HepG2 (cell line): ENCODE results near the gene PDLIM5. TPM values are rescaled to one million over a fixed set of nuclear protein-coding genes. Genes with fewer than 3 reads are reported as not detected.

Source experiments
- ATAC-seq: fragments of 200-7000 bp; cut with Tn5 transposase; 3 replicates; pipeline ENCODE4 v1.9.1; 2020; ENCODE audit warnings: mild to moderate bottlenecking, moderate library complexity
- BruUV-seq: library from RNA; stranded (reverse); fragments of 400-500 nt; replicated peaks from 2 replicates; lab custom pipeline; 2021; lab: Mats Ljungman, UMichigan
- CTCF ChIA-PET: fragments of 300-600 bp; formaldehyde crosslinking; extraction: SDS; loops from one replicate; lab custom pipeline; 2021; ENCODE audit warnings: low total read pairs, inconsistent platforms, low intra/inter-chr PET ratio; lab: Yijun Ruan, JAX
- POLR2A ChIA-PET: fragments of 350-600 bp; sonication (Branson Sonifier 250); formaldehyde crosslinking; loops from one replicate; lab custom pipeline; 2020; ENCODE audit warnings: antibody characterized with exemption, inconsistent platforms; lab: Yijun Ruan, JAX
- DNase-seq: peaks from one replicate; pipeline ENCODE4 v3.0.0-alpha.2; 2015; ENCODE audit warnings: low spot score
- FAIRE-seq: peaks from 3 replicates; lab custom pipeline; 2011; peaks lifted over from hg19 to GRCh38; lab: Jason Lieb, UNC
- H2AFZ ChIP-seq: one replicate; pipeline ENCODE4 v1.6.1; 2011; ENCODE audit warnings: low read length, inconsistent platforms
- H3K27ac ChIP-seq: fragments of 300-600 bp; 3 replicates; pipeline ENCODE4 v1.8.0; 2011; ENCODE audit warnings: mixed run types, mild to moderate bottlenecking, mixed read lengths, low read length, inconsistent platforms; ENCODE audit not compliant: insufficient read depth; ENCODE audit errors: extremely low read length
- H3K27me3 ChIP-seq, 2 experiments: fragments of 200-600 bp in 1 of 2; 2 replicates in 1 of 2; 3 replicates in 1 of 2; pipeline versions ENCODE4 v1.6.0 to v1.8.0; 2011; ENCODE audit warnings: low read length in 2 of 2, mild to moderate bottlenecking in 2 of 2, moderate library complexity in 2 of 2, inconsistent platforms in 1 of 2; ENCODE audit not compliant: insufficient read depth in 2 of 2, control insufficient read depth in 1 of 2
- H3K36me3 ChIP-seq, 2 experiments: fragments of 200-600 bp in 1 of 2; replicated peaks in 1 of 2; 2 replicates in 1 of 2; 3 replicates in 1 of 2; pipeline versions ENCODE4 v1.5.1 to v1.8.0; 2011; ENCODE audit warnings: low read length in 2 of 2, inconsistent platforms in 1 of 2; ENCODE audit not compliant: insufficient read depth in 2 of 2, control insufficient read depth in 1 of 2
- H3K4me1 ChIP-seq: 2 replicates; pipeline ENCODE4 v1.5.1; 2012; ENCODE audit warnings: low read length, inconsistent platforms; ENCODE audit not compliant: insufficient read depth
- H3K4me2 ChIP-seq: 2 replicates; pipeline ENCODE4 v1.6.0; 2011; ENCODE audit warnings: low read depth, low read length, inconsistent platforms
- H3K4me3 ChIP-seq, 3 experiments: fragments of 200-600 bp in 1 of 3; sonication (generic), shearing (Covaris generic) in 1 of 3; replicated peaks in 1 of 3; 2 replicates each; pipeline ENCODE4 v1.5.1; 2011 to 2016; ENCODE audit warnings: low read length in 3 of 3, inconsistent platforms in 2 of 3, low read depth in 2 of 3, mild to moderate bottlenecking in 2 of 3, control low read depth in 1 of 3, mixed read lengths in 1 of 3; ENCODE audit not compliant: insufficient read depth in 1 of 3
- H3K79me2 ChIP-seq: one replicate; pipeline ENCODE4 v1.6.1; 2011; ENCODE audit warnings: low read length, inconsistent platforms; ENCODE audit not compliant: insufficient read depth
- H3K9ac ChIP-seq: 2 replicates; pipeline ENCODE4 v1.6.0; 2011; ENCODE audit warnings: mild to moderate bottlenecking, low read depth, low read length, inconsistent platforms; ENCODE audit not compliant: insufficient read depth
- H3K9me3 ChIP-seq: 2 replicates; pipeline ENCODE4 v1.5.1; 2012; ENCODE audit warnings: mild to moderate bottlenecking, low read length
- H4K20me1 ChIP-seq: 2 replicates; pipeline ENCODE4 v1.6.0; 2011; ENCODE audit warnings: inconsistent platforms, mild to moderate bottlenecking, low read length, moderate library complexity; ENCODE audit not compliant: insufficient read depth
- KDM1A ChIP-seq: IDR thresholded peaks from 2 replicates; pipeline ENCODE4 v1.6.1; 2016; ENCODE audit warnings: missing compliant biosample characterization
- NAIF1 ChIP-seq: sonication (generic); formaldehyde crosslinking; IDR thresholded peaks from 2 replicates; pipeline ENCODE4 v1.5.0; 2020; ENCODE audit warnings: mild to moderate bottlenecking, missing genetic modification reagents, borderline replicate concordance
- NKX3-1 ChIP-seq: sonication (generic); formaldehyde crosslinking; IDR thresholded peaks from 2 replicates; pipeline ENCODE4 v1.5.0; 2020; ENCODE audit warnings: missing genetic modification reagents
- PITX1 ChIP-seq: sonication (generic); formaldehyde crosslinking; IDR thresholded peaks from 2 replicates; pipeline ENCODE4 v1.5.1; 2020; ENCODE audit warnings: mild to moderate bottlenecking, missing genetic modification reagents
- RFX5 ChIP-seq: IDR thresholded peaks from 2 replicates; pipeline ENCODE4 v1.6.1; 2011; ENCODE audit warnings: low read depth, low read length, improper control_type of control experiment
- SNAPC2 ChIP-seq: sonication (generic); formaldehyde crosslinking; IDR thresholded peaks from 2 replicates; pipeline ENCODE4 v1.8.1; 2022; ENCODE audit warnings: mild to moderate bottlenecking, missing genetic modification reagents
- ZNF280B ChIP-seq: sonication (generic); formaldehyde crosslinking; IDR thresholded peaks from 2 replicates; pipeline ENCODE4 v1.5.0; 2020; ENCODE audit warnings: missing genetic modification reagents, mild to moderate bottlenecking, borderline replicate concordance
- ZNF333 ChIP-seq: sonication (generic); formaldehyde crosslinking; IDR thresholded peaks from 2 replicates; pipeline ENCODE4 v1.4.0; 2020; ENCODE audit warnings: mild to moderate bottlenecking, missing genetic modification reagents, borderline replicate concordance
- ZNF546 ChIP-seq: sonication (generic); formaldehyde crosslinking; conservative IDR thresholded peaks from 2 replicates; pipeline ENCODE4 v1.8.1; 2023; ENCODE audit warnings: mild to moderate bottlenecking, missing genetic modification reagents
- ZNF792 ChIP-seq: IDR thresholded peaks from 2 replicates; pipeline ENCODE4 v1.6.1; 2016
- WGBS: methylation state at CpG from one replicate; pipeline ENCODE4 v1.1.6; 2017; ENCODE audit warnings: low lambda C conversion rate; 5-methylcytosine and 5-hydroxymethylcytosine counted together
- in situ Hi-C: cut with HindIII; loops from 2 replicates; pipeline ENCODE4 v1.10.0; 2017; ENCODE audit warnings: low pct_unique_long_range_greater_than_20kb; ENCODE audit not compliant: extremely low pct_ligation_motif_present
- intact Hi-C: fragments of 100-400 bp; cut with micrococcal nuclease; formaldehyde crosslinking; loops from one replicate; pipeline ENCODE4 v1.10.0; 2022; ENCODE audit not compliant: unreplicated experiment
- polyA plus RNA-seq, 8 experiments: library from polyadenylated mRNA; depleted of rRNA in 3 of 8; stranded (reverse) in 7 of 8; unstranded in 1 of 8; fragments of >200 nt; fragmentation: Illumina TruSeq in 4 of 8; extraction: Trizol in 4 of 8; gene quantifications; 2 replicates each; pipeline versions ENCODE4 v1.2.1 to v1.2.3, GENCODE V29; 2011 to 2016; ENCODE audit warnings: low read depth in 4 of 8, missing spikeins in 1 of 8, mixed read lengths in 1 of 8; ENCODE audit not compliant: insufficient read depth in 1 of 8
- total RNA-seq, 5 experiments: library from RNA; depleted of rRNA; stranded (reverse); fragments of >200 nt; fragmentation: Illumina TruSeq; extraction: Trizol; gene quantifications; 2 replicates each; pipeline ENCODE4 v1.2.3, GENCODE V29; 2016; ENCODE audit warnings: low read depth in 1 of 5
- TF ChIP-seq, protein P1 (sequence below): sonication (generic); formaldehyde crosslinking; IDR thresholded peaks from 2 replicates; pipeline ENCODE4 v1.4.0; 2020; ENCODE audit warnings: mild to moderate bottlenecking, missing genetic modification reagents, borderline replicate concordance

The PDLIM5 gene
- total and polyA plus RNA-seq, 2 of the 13 experiments (the other 11 are each of a cell fraction or from before 2014, with no cell fraction given): 52.8 to 119 TPM

- H2AFZ ChIP-seq: no peak overlapping the region
- H3K79me2 ChIP-seq: no peaks in the 10 kb centered on the region
- H3K9ac ChIP-seq: no peak overlapping the region
- in situ Hi-C loops: no loop called here
- ATAC-seq: no peak; the same call in 2 of the 3 replicates
- peaks cover 0 to 4% of the 10 kb centered on the region in 2 experiments; a peak in 1 of 5 replicates for H3K27me3 ChIP-seq
- 55% methylated on average over 7 of the region's 8 CpGs for WGBS
- no peak for FAIRE-seq
- H3K4me3 ChIP-seq: no peak overlapping the region
- POLR2A ChIA-PET: no interaction called here
- no peak overlapping the region for H3K4me2 ChIP-seq
- no peak for TF ChIP-seq PITX1 (CRISPR knock-in tag)
- no peak for TF ChIP-seq ZNF333 (CRISPR knock-in tag)
- TF ChIP-seq RFX5: no peak
- no peak for TF ChIP-seq ZNF792
- TF ChIP-seq ZNF546 (CRISPR knock-in tag): no peak
- TF ChIP-seq KDM1A (CRISPR knock-in tag): no peak
- TF ChIP-seq, all 625 proteins: peak for 0
- H3K36me3 ChIP-seq: no peaks in the 10 kb centered on the region
- H4K20me1 ChIP-seq: no peaks in the 10 kb centered on the region
- no peak overlapping the region for H3K27ac ChIP-seq
- no peaks in the 10 kb centered on the region for H3K4me1 ChIP-seq
- H3K9me3 ChIP-seq: no peaks in the 10 kb centered on the region
- CTCF ChIA-PET: no interaction called here
- intact Hi-C loops: no loop called here
- no TSS peak for BruUV-seq
- no peak for DNase-seq
These were observed 250.0 kb downstream of the PDLIM5 start for GRCh38 chr4:94701631-94702300.

DNA sequence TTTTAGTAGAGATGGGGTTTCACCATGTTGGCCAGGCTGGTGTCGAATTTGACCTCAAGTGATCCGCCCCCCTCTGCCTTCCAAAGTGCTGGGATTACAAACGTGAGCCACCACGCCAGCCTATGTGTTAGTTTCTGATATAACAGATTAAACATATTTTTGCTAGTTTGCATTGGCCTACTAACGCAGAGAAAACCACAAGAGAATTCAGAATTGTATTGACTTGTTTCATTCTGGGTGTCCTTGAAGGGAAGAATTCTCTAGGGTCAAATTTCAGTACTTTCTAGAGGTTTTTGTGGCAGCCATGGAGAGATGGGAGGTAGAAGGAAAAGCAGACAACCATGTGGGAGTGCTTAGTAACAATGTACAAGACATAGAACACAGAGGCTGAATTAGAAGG, 259.9 kb downstream of the PDLIM5 start:
- in situ Hi-C loops: no loop called here
- Histone ChIP-seq H3K4me2 (no peak overlapping the region), H4K20me1 (no peaks in the 10 kb centered on the region), H3K4me1 (no peaks in the 10 kb centered on the region), H2AFZ (no peak overlapping the region), H3K36me3 (no peaks in the 10 kb centered on the region), H3K9ac (no peak overlapping the region), H3K27me3 (no peaks in the 10 kb centered on the region), H3K27ac (no peak overlapping the region), H3K9me3 (no peaks in the 10 kb centered on the region), H3K79me2 (no peaks in the 10 kb centered on the region), H3K4me3 (no peak overlapping the region)
- no TSS peak for BruUV-seq
- whole genome bisulfite sequencing: 12% methylated on average over 5 of the region's 5 CpGs
- FAIRE-seq (no peak), ATAC-seq (no peak), DNase-seq (no peak)
- intact Hi-C loops: no loop called here
- CTCF ChIA-PET: no interaction called here
- POLR2A ChIA-PET: no interaction called here
- TF ChIP-seq, protein P1, sequence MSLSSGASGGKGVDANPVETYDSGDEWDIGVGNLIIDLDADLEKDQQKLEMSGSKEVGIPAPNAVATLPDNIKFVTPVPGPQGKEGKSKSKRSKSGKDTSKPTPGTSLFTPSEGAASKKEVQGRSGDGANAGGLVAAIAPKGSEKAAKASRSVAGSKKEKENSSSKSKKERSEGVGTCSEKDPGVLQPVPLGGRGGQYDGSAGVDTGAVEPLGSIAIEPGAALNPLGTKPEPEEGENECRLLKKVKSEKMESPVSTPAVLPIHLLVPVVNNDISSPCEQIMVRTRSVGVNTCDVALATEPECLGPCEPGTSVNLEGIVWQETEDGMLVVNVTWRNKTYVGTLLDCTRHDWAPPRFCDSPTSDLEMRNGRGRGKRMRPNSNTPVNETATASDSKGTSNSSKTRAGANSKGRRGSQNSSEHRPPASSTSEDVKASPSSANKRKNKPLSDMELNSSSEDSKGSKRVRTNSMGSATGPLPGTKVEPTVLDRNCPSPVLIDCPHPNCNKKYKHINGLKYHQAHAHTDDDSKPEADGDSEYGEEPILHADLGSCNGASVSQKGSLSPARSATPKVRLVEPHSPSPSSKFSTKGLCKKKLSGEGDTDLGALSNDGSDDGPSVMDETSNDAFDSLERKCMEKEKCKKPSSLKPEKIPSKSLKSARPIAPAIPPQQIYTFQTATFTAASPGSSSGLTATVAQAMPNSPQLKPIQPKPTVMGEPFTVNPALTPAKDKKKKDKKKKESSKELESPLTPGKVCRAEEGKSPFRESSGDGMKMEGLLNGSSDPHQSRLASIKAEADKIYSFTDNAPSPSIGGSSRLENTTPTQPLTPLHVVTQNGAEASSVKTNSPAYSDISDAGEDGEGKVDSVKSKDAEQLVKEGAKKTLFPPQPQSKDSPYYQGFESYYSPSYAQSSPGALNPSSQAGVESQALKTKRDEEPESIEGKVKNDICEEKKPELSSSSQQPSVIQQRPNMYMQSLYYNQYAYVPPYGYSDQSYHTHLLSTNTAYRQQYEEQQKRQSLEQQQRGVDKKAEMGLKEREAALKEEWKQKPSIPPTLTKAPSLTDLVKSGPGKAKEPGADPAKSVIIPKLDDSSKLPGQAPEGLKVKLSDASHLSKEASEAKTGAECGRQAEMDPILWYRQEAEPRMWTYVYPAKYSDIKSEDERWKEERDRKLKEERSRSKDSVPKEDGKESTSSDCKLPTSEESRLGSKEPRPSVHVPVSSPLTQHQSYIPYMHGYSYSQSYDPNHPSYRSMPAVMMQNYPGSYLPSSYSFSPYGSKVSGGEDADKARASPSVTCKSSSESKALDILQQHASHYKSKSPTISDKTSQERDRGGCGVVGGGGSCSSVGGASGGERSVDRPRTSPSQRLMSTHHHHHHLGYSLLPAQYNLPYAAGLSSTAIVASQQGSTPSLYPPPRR (CRISPR knock-in tag): no peak
- TF ChIP-seq NKX3-1 (CRISPR knock-in tag) (no peak), ZNF280B (no peak), SNAPC2 (no peak), NAIF1 (CRISPR knock-in tag) (no peak)
